CD4-positive, alpha-beta T cell treated with Interleukin-17A for 1 hour (primary cell): ENCODE measurements around the gene ALS2.
A peak's percentile ranks its signal among the peaks of the same experiment; 100 is the strongest.
"Not testable (repeated sequence)": the region's sequence is repeated elsewhere in the genome, so short reads cannot be mapped to it uniquely, and the experiment has no call there.

Experiments used
- DNase-seq: peaks from one replicate; pipeline ENCODE4 v3.0.0-alpha.2; 2020

ALS2 gene

DNA sequence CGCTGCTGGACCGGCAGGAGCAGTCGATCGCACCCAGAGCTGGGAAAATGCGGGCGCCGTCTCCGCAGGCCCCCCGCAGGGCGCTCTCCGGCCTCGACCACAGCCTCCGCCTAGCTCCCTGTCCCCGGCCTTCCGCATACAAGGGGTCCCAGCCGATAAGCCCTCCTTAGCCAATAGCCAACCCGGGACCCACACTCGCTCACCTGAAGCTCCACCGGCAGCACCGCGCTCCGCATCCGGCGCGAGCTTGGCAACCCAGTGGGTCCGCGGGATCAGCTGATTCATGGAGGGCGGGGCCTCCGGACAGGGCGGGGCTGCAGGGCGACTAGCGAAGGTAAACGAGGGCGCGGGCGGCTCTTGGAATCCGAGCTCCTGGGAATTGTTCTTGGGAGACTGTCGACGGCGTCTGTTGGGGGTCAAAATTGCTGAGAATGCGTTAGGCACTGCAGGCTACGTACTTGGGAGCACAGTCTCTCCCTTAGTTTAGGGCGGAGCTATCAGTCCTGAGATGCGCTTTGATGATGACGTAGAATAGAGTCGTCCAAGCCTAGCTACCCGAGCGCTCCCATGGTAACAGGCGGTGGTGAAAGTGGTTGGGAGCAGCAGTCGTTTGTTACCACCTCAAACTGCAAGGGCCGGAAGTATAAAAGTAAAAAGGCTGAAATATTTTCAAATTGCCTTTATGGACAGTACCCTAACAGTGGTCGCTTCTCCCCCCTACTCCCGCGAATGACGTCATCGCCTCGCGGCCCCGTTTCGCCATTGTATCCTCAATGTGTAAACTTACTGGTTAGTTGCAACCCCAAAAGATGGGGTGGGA, at the start of gene ALS2:
ALS2 (minus strand) TSS at position 260 of the 820 bp plus-strand sequence. CDS start 12,048 bp downstream, outside the sequence.
- DNase-seq = peak; percentile 93

DNA sequence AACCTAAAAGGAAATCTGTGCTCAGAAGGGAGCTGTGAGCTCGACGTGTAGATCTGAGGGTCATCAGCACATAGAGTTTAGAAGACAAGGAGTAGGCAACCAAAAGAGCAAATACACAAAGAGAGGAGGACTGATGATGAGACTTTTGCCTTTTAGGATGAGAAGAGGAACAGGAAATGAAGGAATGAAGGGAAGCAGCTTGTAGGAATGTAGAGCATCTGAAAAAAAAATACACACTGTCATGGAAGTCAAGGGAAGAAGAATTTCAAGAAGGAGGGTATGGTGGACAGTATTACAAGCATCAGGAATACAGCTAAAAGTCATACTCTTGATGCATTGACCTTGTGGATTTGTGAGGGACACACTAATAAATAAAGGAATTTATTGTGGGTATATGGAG, 47.5 kb upstream of the ALS2 start:
- no peak for DNase-seq

DNA sequence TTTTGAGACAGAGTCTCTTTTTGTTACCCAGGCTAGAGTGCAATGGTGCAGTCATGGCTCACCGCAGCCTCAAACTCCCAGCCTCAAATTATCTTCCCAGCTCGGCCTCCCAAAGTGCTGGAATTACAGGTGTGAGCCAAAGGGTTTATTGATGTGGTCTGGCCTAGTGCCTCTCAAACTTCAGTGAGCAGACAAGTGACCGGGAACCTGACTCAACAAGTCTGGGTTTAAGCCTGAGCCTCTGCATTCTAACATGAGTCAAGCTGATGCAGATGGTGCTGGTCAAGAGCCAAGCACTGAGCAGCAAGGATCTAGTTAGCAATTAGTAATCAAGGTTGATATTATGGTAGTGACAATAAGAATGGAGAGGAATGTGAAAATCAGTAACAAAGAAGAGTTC, 46.9 kb upstream of the ALS2 start:
- no peak for DNase-seq

DNA sequence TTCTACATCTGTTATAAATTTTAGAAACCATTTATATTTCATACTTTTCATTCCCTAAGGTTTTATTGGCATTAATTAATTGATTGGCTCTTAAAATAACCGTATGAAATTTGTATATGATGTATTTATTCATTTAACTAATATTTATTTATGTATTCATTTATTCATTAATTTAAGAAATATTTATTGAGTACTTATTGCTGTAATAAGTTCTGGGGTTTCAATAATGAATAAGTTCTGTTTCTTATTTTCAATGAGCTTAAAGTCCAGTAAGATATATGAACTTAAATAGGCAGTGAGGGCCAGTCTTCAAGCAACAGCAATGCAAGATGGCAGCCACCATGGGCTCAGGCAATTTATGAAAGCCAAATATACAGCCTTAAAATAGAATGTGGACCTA, 43.5 kb upstream of the ALS2 start:
- no peak for DNase-seq

DNA sequence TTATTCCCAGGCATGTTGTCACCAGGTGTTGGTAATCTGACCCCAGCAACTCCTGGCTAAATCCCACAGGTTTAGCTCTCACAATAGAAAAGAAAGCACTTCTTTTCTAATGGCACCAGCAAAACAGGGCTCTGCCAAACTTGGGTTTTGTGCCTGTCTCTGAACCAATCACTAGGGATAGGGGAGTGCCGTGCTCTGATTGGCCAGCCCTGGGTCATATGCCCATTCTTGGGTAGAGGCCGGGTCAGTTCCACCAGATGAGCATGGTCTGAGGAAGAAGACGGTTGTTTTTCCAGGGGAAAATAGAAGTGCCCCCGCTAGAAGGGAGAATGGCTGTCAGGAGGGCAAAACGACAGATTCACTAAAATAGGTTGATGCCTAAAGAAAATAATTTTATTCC, 40.3 kb upstream of the ALS2 start:
- DNase-seq = no peak

DNA sequence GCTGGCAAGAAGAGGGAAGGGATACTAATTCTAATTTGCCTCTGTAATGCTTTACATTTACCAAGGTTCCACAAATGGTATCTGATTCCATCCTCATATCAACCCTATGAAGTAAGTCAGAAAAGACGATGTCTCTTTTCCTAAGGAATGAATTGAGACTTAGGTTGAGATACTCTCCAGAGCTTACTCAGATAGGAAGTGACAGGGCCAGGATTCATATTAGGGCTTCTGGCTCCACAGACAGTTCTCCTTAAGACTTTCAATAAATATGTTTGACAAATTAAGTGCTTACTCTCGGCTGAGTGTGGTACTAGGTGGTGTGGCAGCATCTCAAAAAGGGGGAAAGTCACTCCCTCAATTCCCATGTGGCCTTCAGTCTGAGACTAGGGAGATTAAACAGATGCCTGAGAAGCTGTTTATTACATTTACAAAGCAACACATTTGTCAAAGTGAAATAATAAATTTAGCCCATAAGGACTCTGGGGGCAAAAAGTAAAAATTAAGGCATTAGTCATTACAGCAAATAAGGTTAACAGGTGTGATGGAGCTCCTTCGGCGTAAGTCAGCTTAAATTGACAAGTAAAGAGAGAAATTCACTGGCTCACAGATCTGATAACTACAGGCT, 39.8 kb upstream of the ALS2 start:
- no peak for DNase-seq

DNA sequence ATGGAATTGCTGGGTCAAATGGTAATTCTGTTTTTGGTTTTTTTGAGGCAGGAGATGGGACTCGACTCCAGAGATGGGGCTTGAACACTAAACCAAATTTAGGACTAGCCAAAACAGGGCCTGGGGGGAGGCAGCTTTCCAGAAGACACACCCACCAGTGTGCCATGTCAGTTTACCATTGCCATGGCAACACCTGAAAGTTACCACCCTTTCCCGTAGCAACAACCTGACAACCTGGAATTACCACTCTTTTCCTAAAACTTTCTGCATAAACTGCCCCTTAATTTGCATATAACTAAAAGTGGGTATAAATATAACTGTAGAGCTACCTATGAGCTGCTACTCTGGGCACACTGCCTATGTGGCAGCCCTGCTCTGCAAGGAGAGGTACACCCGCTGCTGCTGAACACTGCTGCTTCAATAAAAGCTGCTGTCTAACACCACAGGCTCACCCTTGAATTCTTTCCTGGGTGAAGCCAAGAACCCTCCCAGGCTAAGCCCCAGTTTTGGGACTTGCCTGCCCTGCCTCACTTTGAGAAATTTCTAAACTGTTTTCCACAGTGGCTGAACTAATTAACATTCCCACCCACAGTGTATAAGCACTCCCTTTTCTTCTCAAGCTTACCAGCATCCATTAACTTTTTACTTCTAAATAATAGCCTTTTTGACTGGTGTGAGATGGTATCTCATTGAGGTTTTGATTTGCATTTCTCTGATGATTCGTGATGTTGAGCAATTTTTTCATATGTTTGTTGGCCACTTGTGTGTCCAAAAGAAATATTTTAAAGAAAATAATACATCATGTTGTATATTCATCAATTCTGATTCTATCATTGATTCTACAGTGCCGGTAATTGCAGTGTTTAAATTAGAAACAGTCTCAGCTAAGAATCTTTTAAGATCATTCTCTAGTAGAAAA, 36.2 kb upstream of the ALS2 start:
- no peak for DNase-seq

DNA sequence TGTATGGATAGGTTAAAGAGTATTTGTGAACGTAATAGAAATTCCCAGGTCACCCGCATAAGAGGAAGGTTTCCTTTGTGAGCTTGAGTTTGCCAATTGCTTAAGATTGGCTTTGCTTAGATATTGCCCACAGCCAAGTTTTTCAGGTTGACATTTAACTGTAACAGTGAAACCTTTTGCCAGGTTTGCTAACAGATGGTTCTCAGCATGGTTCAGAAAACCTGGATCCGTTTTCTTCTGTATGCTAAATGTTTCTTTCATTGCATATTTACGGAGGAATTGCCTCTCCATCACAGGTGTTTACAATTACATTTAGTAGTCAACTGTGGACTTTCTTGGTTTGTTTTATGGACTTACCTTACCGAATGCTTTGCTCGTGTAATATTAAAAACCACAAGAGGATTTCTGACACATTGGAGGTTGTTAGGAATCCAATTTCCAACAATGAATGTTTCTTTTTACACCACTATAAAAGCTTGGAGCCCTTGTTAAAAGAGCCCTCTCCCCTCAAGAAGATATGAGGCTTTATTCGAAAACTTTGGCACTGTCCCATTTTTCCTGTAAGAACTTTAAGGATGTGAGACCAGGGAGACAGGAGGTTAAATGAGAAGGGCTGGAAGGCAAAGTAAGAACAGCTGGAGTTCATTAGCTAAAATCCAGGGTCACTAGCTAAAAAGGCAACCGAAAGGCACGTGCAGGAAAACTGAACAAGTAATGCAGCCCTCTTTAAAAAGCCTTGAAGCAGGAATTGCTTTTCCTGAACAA, 33.4 kb upstream of the ALS2 start:
- no peak for DNase-seq

DNA sequence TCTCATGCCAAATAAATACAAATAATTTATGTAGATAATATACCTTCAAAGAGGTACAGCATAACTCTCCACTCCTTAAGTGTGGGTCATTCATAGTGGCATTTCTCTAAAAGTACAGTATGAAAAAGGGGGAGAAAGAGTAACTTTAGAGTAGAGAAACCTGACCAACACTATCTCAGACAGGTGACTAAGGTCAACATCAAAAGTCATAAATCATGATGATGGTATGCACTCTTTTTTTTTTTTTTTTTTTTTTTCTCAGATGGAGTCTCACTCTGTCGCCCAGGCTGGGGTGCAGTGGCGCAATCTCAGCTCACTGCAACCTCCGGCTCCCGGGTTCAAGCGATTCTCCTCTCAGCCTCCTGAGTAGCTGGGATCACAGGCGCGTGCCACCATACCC, 29.9 kb upstream of the ALS2 start:
- not testable (repeated sequence) for DNase-seq

DNA sequence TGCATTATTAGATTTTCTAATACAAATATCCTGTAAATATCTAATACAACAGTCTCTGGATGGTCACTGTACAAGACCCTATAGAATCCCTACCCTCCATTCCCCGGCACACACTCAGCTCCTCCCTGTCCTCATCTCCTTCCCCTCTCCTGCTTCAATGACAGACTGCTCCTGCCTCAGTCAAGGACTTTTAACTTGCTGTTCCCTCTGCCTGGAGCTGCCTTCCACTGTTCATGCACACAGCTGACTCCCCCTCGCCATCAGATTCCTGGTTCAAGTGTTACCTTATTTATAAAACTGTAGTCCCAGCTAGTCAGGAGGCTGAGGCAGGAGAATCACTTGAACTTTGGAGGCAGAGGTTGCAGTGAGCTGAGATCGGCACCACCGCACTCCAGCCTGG, 28.9 kb upstream of the ALS2 start:
- no peak for DNase-seq

DNA sequence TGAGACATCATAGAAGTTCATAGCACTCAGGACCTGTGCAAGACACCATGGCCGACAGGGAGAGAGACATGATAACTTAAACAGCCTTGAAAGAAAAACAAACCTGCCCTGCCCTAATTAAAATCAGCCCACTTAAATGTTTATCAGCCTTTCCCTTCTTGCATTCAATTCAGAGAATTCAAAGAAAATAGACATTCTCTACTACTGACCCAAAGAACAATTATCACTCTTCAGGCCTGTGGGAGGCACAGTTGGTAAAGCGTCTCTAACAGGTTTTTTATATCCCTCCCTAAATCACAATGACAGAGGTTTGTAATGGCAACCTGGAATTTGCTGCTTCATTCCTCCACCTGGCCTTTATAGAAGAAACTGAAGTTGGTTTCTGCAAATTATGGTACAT, 27.3 kb upstream of the ALS2 start:
- DNase-seq = no peak

DNA sequence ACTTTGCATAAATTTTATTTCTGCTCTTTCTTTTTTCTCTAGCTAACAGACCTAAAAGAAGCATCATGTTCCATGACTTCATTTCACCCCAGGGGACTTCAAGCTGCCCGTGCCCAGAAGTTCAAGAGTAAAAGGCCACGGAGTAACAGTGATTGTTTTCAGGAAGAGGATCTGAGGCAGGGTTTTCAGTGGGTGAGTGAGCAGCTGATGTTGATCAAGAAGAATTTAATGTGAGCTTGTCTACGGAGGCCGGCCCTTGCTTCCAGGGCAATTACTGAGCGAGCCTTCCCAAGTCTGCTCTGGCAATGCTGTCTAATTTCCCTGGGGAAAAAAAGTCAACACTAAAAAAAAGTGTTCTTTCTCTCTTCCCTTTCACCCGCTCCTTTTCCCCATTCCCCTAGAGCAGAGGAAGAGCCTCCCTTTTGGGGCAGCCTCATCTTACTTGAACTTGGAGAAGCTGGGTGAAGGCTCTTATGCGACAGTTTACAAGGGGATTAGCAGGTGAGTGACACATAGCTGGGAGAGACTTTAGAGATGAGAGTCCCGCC, 26.8 kb upstream of the ALS2 start:
- DNase-seq = no peak

DNA sequence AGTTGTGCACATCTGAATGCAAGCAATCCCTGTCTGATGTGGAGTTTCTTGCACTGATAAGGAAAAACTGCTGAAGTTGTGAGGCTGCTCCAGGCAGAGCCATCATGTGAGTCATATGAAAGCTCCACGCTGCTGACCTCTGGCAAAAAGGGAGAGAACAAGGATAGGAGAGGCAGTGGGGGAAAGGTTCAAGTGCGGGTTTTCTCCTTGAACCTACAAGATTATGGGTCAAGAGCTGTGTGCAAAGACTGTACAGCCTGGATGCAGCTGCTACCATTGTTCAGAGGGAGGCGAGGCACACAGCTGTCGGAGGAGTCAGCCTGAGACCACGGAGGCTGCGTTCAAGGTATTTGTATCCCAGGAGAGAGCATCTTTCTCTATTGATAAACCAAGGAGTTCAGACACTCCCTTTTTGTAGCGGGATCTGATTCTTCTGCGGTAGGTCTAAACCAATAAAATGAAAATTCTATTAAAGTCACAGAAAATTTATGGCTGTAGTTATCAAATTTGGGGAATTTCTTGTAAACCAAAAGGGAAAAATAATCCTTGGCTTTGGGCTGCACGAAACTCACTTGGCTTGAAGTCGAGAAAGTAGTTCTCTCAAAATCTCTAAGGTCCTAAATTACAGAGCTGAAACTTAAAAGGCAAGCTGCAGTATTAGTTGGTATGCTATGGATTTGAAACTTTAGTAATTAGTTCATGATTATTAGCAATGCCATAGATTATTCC, 25.9 kb upstream of the ALS2 start, which contains the start of gene CDK15:
CDK15 (plus strand) TSS at position 96 of the 729 bp plus-strand sequence; CDS start at position 224, 128 bp downstream.
- no peak for DNase-seq

DNA sequence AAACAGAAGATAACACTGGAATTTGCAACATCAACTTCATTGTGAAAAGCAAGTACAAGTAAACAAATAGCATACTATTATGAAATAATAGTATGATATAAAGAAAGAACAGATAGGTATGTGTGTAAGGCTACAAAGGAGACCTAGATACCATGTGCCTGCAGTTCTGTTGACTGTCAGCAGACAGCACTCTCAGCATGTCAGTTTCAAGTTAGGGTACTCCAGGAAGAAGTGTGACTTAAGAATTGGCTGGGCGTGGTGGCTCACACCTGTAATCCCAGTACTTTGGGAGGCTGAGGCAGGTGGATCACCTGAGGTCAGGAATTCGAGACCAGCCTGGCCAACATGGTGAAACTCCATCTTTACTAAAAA, 18.2 kb upstream of the ALS2 start:
- not testable (repeated sequence) for DNase-seq

DNA sequence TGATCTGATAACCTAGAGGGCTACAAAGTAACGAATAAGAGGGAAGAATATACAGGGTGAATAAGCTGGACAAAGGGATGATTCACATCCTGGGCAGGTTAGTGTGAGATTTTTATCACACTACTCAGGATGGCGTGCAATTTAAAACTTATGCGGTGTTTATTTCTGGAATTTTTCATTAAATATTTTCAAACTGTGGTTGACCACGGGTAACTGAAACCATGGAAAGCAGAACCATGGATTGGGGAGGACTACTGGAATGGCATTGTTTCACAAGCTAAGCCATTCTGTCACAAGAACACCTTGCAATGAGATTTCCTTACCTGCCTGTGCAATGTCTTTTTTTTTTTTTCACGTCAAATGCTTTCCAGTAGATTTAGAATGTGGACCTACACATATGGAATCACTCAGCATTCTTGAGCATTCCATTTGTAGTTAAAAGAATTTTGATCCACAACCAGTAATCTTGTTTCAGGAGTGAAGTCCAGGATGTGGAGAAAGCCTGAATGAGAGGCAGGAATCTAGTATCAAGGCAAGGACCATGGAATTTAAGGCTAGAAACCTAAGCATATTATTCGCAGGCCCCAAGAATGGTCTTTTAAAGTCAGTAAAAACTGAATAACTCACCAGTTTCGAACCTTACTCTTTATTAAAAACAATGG, 17.6 kb upstream of the ALS2 start:
- no peak for DNase-seq

DNA sequence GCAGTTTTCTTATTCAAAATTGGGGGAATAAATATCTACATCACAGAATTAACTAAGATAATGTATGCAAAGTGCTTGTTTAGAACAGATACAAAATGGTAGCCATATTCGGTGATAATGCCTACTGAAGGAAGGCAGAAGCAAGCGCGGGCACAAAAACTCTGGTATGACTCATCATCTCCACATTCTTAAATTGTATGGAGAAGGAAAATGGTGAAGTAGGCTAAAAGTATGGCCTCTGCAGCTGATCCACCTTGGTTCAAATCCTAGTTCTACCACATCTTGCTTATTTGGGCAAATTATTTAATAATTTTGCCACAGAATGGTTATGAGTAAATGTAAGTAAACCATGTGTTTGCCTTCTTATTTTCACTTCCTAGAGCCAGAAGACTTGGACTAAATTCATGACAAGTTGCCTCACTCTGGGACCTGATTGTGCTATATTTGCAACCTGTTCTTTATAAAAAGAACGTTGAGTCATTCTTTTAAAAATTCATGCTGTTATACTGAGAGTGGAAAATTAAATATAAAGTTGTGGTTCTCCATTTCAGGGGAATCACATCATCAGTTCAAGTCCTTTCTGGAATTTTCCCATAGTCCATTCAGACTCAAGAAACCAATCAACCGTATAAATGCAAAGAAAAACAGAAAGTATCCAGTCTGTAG, 16.6 kb upstream of the ALS2 start:
- DNase-seq = no peak

DNA sequence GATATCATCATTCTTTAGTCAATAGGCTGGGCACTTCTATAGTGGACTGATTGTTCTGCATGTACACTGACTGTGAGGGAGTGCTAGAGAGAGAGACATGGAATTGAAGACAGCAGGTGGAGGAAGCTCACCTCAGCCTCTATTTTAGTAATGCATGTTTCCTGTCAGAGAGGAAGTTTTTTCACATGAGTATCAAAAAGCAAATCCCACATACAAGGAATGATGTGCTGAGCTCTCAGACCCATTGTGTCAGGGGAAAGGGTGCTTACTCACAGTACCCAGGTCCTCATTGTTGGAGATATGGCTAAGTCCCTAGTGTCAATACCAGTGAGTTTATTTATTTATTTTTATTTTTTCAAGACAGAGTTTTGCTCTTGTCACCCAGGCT, 15.7 kb upstream of the ALS2 start:
- no peak for DNase-seq

DNA sequence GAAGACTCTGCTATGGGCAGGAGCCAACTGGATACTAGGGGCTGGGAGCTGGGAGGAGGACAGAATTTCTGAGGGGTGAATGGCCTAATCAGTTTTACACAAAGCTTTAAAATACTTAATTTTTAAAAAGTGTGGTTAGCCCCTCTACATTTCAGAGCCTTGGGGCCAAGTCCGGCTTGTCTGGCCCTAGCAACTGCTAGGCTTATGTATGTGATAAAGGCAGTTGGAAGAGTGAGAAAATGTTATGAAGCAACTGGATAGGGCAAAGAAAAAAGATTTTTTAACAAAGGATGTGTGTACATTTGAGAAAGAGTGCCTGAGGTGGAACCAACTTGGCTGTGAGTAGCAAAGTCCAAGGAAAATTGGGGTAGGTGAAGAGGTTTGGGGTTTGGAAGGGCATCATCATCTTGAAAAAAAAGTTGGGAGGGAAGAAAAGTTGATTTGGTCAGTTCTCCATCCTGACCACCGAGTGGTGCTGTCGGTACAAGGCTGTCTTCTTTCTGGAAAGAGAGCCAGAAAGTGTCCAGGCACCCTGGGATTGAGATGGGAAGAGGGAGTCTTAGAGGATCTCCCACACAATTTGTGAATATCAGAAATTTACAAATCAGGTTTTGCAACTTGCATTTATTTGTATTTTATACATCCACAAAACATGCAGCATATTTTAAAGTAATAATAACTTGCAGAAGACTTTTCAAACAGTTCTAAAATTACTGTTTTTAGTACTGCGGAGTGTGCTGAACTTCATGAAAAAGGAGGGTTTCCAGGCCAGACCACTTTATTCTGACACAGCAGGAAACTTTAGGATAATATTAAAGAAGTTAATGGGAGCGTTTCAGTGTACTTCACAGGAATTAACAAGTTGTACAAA, 15.1 kb upstream of the ALS2 start:
- no peak for DNase-seq

DNA sequence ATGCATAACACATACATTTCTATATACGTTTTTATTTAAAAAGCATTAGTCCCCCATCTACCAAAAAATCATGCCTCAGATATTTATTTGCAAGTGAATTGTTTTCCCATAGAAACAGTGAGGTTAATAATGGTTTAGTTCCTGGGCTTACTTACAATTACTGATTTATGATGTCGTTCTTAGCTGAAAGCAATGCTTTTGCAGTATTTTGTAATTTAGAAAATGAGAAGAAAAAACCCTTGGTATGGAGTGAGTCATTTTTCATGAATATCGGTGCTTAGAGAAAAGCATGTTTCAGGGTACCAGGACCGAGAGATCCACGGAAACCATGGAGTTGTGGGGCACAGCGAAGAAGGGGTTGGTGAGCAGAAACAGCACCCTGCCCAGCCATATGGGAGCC, 13.6 kb upstream of the ALS2 start:
- DNase-seq = no peak

DNA sequence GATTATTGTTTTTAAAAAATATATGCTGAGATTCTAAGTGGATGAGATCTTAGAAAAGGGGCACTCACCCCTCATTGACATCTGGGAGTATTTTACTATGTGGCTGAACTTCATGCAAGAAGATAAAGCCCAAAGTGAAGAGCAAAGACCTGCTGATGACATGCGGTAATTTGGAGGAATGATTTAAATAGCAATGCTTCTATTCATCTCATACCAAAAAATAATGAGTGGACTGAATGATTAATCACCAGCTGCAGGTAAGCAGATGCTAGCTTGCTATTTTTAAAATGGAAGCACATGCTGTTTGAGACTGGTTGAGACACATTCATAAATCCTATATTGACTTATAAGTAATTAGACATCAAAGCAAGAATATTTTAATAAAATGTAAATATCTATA, 12.9 kb upstream of the ALS2 start:
- no peak for DNase-seq
